Muscle of arm (tissue), 12 donors: ENCODE measurements around the gene SYVN1. TPM values are rescaled to one million over a fixed set of nuclear protein-coding genes. Genes with fewer than 3 reads are reported as not detected.
A peak's percentile ranks its signal among the peaks of the same experiment; 100 is the strongest.
"Not testable (repeated sequence)": the region's sequence is repeated elsewhere in the genome, so short reads cannot be mapped to it uniquely, and the experiment has no call there.

ENCODE experiments used
- DNase-seq: peaks from one replicate; pipeline ENCODE4 v3.0.0-alpha.2; 2013
- polyA plus RNA-seq, 12 donors: library from polyadenylated mRNA; unstranded; fragments of 120-200 nt; gene quantifications; one replicate each; pipeline ENCODE4 v1.2.1, GENCODE V29; 2013; ENCODE audit not compliant: insufficient read length in 12 of 12

SYVN1 gene
- polyA plus RNA-seq, 12 donors = 36.7 to 53.3 (median 45.5) TPM; not detected in 1

DNA sequence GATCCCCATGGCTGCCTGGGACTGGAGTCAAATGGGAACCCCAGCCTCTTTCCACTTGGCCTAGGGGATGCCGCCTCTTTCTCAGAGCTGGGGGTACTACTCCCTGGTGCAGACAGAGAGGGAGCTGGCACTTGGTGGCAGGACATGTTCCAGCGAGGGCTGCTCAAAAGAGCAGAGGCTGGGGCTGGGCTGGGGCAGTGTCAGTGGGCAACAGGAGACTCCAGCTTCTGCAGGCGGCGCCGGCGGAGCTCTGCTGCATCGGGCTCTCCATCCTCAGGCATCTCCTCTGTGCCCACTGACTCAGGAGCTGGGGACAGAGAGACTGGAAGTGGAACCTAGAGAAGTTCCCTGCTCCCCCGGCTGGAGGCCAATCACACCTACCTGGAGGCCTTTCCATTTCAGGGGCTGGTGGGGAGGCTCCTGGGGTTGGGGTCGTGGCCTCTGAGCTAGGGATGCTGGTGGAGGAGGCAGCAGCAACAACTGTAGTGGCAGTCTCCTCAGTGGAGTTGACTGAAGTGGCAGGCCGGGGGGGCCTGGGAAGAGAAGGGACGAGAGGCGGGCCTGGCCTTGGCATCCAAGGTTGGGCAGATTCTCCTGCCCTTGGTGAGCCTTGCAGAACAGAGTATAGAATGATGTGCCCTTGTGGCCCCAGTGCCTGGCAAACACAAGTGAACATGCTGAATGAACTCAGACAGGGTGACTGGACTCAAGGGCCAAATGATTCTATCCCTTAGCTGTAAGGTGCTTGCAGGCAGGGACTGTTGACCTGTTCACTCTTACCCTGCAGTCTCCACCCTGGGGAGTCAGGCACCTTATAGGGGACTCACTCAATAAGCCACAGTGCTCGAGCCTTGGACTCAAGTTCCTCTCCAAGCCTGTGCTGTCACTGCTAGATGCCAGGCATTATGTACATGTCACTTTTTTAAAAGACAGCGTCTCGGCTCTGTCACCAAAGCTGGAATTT is 5.9 kb downstream of the SYVN1 start:
- DNase-seq = no peak

- DNase-seq = no peak
Measured at GRCh38 chr11:65127473-65128181, 6.7 kb downstream of the SYVN1 start.

DNA sequence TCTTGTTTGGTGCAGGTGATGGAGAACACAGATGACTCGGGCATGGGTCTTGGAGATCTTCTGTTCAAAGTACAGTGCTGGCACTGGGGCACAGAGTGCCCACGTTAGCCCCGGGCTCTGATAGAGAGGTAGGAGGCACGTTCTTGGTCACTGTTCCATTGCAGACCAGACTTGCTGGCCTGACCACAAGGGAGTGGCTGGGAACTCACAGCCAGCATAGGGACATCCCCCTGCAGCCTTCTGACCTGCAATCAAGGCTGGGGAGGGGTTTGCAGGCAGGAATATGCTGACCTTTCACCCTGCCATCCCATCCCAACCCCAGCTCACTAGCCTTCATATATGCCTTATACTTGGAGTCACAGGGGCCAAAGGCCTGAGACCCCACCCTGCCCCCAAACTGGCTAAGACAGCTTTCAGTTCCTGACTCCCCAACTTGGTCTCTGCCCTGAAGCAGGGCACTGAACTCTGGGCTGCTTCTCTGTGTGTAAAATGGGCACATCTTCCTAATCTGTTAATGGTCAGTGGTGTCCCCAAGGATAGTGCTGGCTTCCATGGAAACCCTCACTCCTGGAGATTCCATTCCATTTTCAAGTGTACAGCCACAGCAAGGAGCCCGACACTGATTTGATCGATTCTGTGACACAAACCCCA is 7.6 kb downstream of the SYVN1 start:
- no peak for DNase-seq

- DNase-seq = no peak
Measured at GRCh38 chr11:65125197-65126056, 8.9 kb downstream of the SYVN1 start.

DNA sequence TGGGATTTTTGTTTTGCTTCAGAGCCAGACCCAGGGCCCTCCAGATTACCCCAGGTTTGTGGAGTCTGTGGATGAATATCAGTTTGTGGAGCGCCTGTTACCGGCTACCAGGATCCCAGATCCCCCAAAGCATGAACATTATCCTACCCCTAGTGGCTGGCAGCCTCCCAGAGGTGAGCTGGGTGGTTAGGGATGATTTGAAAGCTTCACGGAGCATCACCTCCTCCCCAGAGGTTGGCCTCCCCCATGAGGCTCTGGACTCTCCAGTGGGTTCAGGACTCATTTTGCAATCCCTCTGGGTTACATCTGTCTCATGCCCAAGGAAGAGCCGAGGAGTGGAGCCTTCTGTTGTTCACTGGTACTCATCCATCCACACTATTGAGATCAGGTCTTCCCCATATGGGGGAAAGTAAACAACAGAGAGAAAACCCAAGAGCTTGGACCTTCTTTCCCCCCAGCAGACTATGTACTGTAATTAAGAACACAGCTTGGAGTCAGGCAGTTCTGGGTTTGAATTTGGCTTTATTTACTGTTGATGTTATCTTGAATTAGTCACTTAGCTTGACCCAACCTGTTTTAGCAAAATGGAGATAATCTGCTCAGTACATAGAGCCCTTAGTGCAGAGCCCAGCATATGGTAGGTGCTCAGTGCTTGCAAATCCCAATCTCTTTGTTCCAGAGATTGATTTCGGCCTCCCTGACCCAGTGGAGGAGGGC is 9.7 kb downstream of the SYVN1 start:
- no peak for DNase-seq

- DNase-seq = peak; percentile 97
Measured at GRCh38 chr11:65121865-65122696, 12.2 kb downstream of the SYVN1 start, which contains the start of the genes FAU and MRPL49. FAU (minus strand) TSS chr11:65122134; CDS start chr11:65121813, 321 bp downstream. MRPL49 (plus strand) TSS chr11:65122321; CDS start chr11:65122347, 26 bp downstream.

- DNase-seq = no peak
Measured at GRCh38 chr11:65121447-65121864, 12.9 kb downstream of the SYVN1 start.

GRCh38 chr11:65120831-65121230 is 13.5 kb downstream of the SYVN1 start:
- DNase-seq = no peak

DNA sequence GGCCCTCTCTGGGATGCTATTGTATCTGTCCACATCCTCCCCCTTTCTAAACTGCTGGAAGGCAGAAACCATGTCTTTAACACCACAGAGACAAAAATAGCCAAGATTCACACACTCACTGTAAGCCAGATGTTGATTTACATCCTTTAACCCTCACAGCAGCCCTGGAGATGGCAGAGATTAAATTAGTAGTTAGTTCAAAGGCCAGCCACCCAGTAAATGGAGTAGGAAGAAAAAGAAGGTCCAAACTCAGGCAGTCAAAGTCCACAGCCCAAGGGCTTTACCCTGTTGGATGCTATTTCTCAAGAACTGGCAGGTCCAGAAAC is 14.7 kb downstream of the SYVN1 start:
- DNase-seq = no peak

GRCh38 chr11:65118891-65119669 is 15.2 kb downstream of the SYVN1 start:
- not testable (repeated sequence) for DNase-seq

DNA sequence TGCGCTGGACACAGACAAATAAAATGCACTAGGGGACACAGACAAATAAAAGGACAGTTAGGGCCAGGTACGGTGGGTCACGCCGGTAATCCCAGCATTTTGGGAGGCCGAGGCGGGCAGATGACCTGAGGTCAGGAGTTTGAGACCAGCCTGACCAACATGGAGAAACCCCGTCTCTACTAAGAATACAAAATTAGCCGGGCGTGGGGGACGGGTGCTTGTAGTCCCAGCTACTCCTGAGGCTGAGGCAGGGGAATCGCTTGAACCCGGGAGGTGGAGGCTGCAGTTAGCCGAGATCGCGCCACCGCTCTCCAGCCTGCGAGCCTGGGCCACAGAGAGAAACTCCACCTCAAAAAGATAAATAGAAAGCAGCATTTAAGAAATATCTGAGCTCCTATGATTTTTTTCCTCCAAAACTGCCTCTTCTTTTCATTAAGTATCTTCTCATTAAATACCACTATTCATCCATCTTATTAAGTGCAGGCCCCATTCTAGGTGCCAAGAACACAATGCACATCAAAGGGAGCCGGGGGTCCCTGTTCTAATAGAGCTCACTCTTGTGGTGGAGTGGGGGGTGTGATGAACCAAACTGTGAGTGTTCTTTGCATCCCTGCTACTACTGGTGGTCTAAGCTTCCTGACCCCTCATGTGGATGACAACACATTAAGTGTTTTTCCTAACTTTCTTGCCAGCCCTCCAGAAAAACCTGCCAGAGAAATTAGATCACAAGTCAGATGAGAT is 16.1 kb downstream of the SYVN1 start:
- no peak for DNase-seq

GRCh38 chr11:65117206-65118096 is 16.9 kb downstream of the SYVN1 start, which contains the start of gene ZNHIT2:
ZNHIT2 (minus strand) TSS chr11:65117701; CDS start chr11:65117653, 48 bp downstream.
- peak; percentile 100 for DNase-seq

DNA sequence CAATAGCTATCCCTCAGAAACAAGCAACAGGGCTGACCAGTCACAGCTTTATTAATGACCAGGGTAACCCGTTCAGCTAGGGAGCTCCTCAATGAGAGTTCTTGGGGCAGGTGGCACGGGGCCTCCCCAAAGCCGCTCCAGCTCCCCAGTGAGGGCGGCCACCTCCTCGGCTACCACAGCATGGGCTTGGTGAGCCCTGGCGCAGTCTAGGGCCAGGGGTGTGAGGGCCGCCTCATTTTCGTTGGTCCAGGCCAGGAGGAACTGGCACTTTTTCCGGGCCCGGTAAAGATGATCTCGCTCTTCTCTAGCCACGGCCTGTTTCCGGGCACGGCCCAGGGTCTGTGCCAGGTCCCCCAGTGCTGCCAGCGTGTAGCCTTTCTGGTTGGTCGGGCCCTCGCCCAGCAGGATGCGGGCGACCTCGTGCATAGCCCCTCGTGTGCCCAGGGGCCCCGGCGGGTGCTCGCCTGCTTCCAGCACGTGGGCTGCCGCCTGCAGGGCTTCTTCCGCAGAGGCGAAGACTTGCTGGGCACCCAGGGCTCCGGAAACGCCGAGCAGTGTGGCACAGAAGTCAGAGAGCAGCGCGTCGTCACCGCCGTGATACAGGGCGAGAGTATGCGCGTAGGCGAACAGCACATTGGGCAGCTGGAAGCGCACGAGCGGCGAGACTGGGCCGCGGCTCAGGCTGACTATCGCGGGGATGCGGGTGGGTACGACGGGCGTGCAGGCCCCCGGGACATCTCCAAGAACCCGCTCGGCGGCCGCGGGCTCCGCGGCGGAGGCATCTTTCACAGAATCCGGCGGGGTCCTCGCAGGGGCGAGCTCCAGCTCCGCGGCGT is 17.7 kb downstream of the SYVN1 start:
- no peak for DNase-seq

DNA sequence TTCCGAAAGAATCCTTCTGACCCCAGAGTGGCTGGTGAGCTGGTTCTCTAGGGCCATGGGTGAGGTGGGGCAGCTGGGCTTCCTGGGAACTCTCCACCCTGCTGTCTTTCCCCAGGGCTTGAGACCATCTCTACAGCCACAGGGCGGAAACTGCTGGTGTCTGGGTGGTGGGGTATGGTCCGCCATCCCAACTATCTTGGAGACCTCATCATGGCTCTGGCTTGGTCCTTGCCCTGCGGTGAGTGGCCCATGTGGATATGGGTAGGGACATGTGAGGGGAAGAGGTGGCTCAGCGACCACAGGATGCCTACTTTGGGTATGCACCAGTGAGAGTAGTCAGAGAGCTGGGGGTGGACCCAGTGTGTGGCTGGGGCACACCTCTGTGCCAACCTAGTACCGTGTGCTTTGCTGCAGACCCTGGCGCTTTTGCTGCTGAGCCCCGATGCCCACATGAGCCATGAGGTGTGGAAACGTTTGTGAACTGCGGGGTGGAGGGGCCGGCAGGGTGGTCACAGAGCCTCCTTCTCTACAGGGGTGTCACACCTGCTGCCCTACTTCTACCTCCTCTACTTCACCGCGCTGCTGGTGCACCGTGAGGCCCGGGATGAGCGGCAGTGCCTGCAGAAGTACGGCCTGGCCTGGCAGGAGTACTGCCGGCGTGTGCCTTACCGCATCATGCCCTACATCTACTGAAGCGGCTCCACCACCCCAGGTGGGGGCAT is 18.8 kb downstream of the SYVN1 start:
- no peak for DNase-seq

- no peak for DNase-seq
Measured at GRCh38 chr11:65114538-65115171, 19.7 kb downstream of the SYVN1 start.
